Astrocyte (in vitro differentiated cells and primary cell): ENCODE results near the gene DNAJC5.

Source experiments
- CTCF ChIP-seq: IDR thresholded peaks from 2 replicates; pipeline ENCODE4 v1.5.1; 2011; ENCODE audit warnings: low read depth, mild to moderate bottlenecking, inconsistent platforms, low read length, moderate library complexity; ENCODE audit not compliant: insufficient read depth
- EZH2 ChIP-seq: IDR thresholded peaks from 2 replicates; pipeline ENCODE4 v1.6.1; 2012; ENCODE audit warnings: mild to moderate bottlenecking, low read length, inconsistent platforms; ENCODE audit not compliant: insufficient read depth

DNA sequence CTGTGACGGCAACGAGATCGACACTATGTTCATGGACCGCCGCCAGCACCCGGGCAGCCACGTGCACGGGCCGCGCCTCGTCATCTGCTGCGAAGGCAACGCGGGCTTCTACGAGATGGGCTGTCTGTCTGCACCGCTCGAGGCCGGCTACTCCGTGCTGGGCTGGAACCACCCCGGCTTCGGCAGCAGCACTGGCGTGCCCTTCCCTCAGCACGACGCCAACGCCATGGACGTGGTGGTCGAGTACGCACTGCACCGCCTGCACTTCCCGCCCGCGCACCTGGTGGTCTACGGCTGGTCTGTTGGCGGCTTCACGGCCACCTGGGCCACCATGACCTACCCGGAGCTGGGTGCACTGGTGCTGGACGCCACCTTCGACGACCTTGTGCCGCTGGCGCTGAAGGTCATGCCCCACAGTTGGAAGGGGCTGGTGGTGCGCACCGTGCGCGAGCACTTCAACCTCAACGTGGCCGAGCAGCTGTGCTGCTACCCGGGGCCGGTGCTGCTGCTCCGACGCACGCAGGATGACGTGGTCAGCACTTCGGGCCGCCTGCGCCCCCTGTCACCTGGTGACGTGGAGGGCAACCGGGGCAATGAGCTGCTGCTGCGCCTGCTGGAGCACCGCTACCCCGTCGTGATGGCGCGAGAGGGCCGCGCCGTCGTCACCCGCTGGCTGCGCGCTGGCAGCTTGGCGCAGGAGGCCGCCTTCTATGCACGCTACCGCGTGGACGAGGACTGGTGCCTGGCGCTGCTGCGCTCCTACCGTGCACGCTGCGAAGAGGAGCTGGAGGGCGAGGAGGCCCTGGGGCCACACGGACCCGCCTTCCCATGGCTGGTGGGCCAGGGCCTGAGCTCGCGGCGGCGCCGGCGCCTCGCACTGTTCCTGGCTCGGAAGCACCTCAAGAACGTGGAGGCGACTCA, 32.7 kb upstream of the DNAJC5 start:
- TF ChIP-seq EZH2 = no peak
- TF ChIP-seq CTCF = no peak
